ENCODE measurements around the gene MASP2. TPM values are rescaled to one million over a fixed set of nuclear protein-coding genes. Genes with fewer than 3 reads are reported as not detected.
"Not testable (repeated sequence)": the region's sequence is repeated elsewhere in the genome, so short reads cannot be mapped to it uniquely, and the experiment has no call there.

MASP2 gene
- total and polyA plus RNA-seq, 4 donors, result 0.05 TPM; not detected in 3

DNA sequence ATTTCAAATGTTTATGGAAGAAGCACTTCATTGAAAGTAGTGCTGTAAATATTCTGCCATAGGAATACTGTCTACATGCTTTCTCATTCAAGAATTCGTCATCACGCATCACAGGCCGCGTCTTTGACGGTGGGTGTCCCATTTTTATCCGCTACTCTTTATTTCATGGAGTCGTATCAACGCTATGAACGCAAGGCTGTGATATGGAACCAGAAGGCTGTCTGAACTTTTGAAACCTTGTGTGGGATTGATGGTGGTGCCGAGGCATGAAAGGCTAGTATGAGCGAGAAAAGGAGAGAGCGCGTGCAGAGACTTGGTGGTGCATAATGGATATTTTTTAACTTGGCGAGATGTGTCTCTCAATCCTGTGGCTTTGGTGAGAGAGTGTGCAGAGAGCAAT, 23.8 kb downstream of the MASP2 start:
- intact Hi-C loops (cut with DNase I), result no loop called here
- WGBS, 2 donors, result 91 to 92% methylated on average over 14 of the region's 14 CpGs
- Histone ChIP-seq H3K27me3 (ENCODE audit: control insufficient read depth in 1 of 2, insufficient read depth in 2 of 2, low read length in 1 of 2) (no peaks in the 10 kb centered on the region), H3K4me1 (ENCODE audit: control insufficient read depth in 1 of 2, insufficient read depth in 2 of 2, low read length in 2 of 2) (peaks cover 0 to 2% of the 10 kb centered on the region in 2 donors), H3K27ac (ENCODE audit: low read depth in 1 of 2, low read length in 2 of 2) (no peak overlapping the region), H3K4me3 (ENCODE audit: low read length in 2 of 2) (no peak overlapping the region), H3K9me3 (ENCODE audit: control insufficient read depth, low read length) (no peaks in the 10 kb centered on the region), H3K36me3 (ENCODE audit: control insufficient read depth in 1 of 2, insufficient read depth in 2 of 2, low read length in 1 of 2) (peaks cover 0 to 10% of the 10 kb centered on the region in 2 donors)
- DNase-seq, result no peak
- ATAC-seq (ENCODE audit: low FRiP score), result no peak

GRCh38 chr1:11019971-11020370, 27.1 kb downstream of the MASP2 start:
- H3K4me3 ChIP-seq (ENCODE audit: low read length in 2 of 2), result no peak overlapping the region
- ATAC-seq (ENCODE audit: low FRiP score), result no peak
- intact Hi-C loops (cut with DNase I), result no loop called here
- WGBS, 2 donors, result 87 to 88% methylated on average over 7 of the region's 7 CpGs
- H3K27ac ChIP-seq (ENCODE audit: low read depth in 1 of 2, low read length in 2 of 2), result no peak overlapping the region
- H3K36me3 ChIP-seq (ENCODE audit: control insufficient read depth in 1 of 2, insufficient read depth in 2 of 2, low read length in 1 of 2), result peaks cover 4 to 9% of the 10 kb centered on the region in 2 donors
- no peaks in the 10 kb centered on the region for H3K27me3 ChIP-seq (ENCODE audit: control insufficient read depth in 1 of 2, insufficient read depth in 2 of 2, low read length in 1 of 2)
- peaks cover 0 to 2% of the 10 kb centered on the region in 2 donors for H3K4me1 ChIP-seq (ENCODE audit: control insufficient read depth in 1 of 2, insufficient read depth in 2 of 2, low read length in 2 of 2)
- DNase-seq, result no peak
- H3K9me3 ChIP-seq (ENCODE audit: control insufficient read depth, low read length), result no peaks in the 10 kb centered on the region

GRCh38 chr1:11019358-11019757, 27.7 kb downstream of the MASP2 start:
- intact Hi-C loops (cut with DNase I); H3K27me3 ChIP-seq (ENCODE audit: control insufficient read depth in 1 of 2, insufficient read depth in 2 of 2, low read length in 1 of 2); DNase-seq; H3K27ac ChIP-seq (ENCODE audit: low read depth in 1 of 2, low read length in 2 of 2); H3K4me3 ChIP-seq (ENCODE audit: low read length in 2 of 2); H3K36me3 ChIP-seq (ENCODE audit: control insufficient read depth in 1 of 2, insufficient read depth in 2 of 2, low read length in 1 of 2); H3K4me1 ChIP-seq (ENCODE audit: control insufficient read depth in 1 of 2, insufficient read depth in 2 of 2, low read length in 2 of 2); H3K9me3 ChIP-seq (ENCODE audit: control insufficient read depth, low read length); ATAC-seq (ENCODE audit: low FRiP score): not testable (repeated sequence)
- WGBS, 2 donors, result 73 to 78% methylated on average over 8 of the region's 8 CpGs

DNA sequence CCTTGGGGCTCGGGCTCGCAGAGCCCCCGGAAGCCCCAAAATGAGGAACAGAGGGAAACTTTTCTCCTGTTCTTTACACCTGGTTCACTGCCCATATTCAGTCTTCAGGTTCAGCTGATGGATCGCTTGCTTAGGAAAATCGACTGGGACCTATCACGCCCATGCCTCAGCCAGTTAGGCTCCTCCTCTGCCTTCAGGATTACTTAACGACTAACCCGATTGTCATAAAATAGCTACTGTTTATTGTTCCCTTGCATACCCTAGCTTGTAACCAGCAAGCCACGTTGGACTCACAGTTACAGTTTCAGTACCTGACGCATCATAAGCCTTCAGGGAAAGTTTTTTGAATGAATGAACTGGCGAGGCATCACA, 33.9 kb downstream of the MASP2 start:
- Histone ChIP-seq H3K36me3 (ENCODE audit: control insufficient read depth in 1 of 2, insufficient read depth in 2 of 2, low read length in 1 of 2) (peaks cover 0 to 4% of the 10 kb centered on the region in 2 donors), H3K4me1 (ENCODE audit: control insufficient read depth in 1 of 2, insufficient read depth in 2 of 2, low read length in 2 of 2) (no peaks in the 10 kb centered on the region), H3K4me3 (ENCODE audit: low read length in 2 of 2) (peak overlapping the region; percentile 19 to 86), H3K27me3 (ENCODE audit: control insufficient read depth in 1 of 2, insufficient read depth in 2 of 2, low read length in 1 of 2) (no peaks in the 10 kb centered on the region), H3K9me3 (ENCODE audit: control insufficient read depth, low read length) (no peaks in the 10 kb centered on the region), H3K27ac (ENCODE audit: low read depth in 1 of 2, low read length in 2 of 2) (peak overlapping the region; percentile 8 to 38)
- ATAC-seq (ENCODE audit: low FRiP score) (no peak), DNase-seq (no peak)
- intact Hi-C loops (cut with DNase I), result no loop called here
- WGBS, 2 donors, result 1% methylated on average over 11 of the region's 11 CpGs

DNA sequence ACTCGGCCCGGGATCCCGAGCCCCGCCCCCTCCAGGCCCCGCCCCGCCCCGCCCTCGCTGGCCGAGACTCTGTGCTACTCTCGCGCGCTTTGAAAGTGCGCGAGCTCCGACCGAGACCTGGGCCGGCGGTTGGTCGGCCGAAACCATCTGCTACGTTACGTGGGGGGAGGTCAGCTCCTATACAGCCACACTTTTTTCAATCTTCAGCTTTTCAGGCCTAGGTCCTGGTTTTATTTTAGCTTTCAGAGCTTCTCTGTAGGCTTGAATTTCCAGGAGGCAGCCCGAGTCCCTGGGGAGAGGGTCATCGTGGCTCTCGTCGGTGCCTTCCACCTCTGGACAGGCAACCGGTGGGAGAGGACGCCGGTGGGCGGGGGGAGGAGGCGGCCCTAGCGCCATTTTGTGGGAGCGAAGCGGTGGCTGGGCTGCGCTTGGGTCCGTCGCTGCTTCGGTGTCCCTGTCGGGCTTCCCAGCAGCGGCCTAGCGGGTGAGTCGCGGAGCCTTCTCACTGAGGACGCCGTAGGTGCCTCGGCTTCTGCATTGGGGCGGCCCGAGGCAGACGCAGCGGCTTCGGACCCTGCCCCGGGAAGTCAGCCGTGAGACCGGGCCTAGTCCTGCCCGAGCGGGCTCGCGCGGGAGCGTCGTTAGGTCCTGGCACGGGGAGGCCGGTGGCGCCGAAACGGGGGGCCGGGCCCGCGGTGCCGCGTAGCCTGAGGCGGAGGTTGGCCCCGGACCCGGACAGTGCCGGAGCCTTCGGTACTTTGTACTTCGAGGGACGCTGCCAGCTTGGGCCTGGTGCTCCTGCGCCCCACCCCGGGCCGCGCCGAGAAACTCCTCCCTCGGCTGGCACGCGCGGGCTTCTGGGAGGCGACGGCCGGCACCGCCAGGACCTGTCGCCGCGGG, 34.5 kb downstream of the MASP2 start, which contains the start of gene TARDBP:
Gene TARDBP (plus strand): TSS at position 395 of the 900 bp plus-strand sequence. CDS start 1,074 bp downstream, outside the sequence.
- intact Hi-C loops (cut with DNase I), result no loop called here
- DNase-seq, result peak; percentile 94 to 96
- no peaks in the 10 kb centered on the region for H3K27me3 ChIP-seq (ENCODE audit: control insufficient read depth in 1 of 2, insufficient read depth in 2 of 2, low read length in 1 of 2)
- H3K27ac ChIP-seq (ENCODE audit: low read depth in 1 of 2, low read length in 2 of 2), result peak within 1 kb of the TSS; percentile 38 to 57
- peak; percentile 98 for ATAC-seq (ENCODE audit: low FRiP score)
- no peaks in the 10 kb centered on the region for H3K4me1 ChIP-seq (ENCODE audit: control insufficient read depth in 1 of 2, insufficient read depth in 2 of 2, low read length in 2 of 2)
- no peaks in the 10 kb centered on the region for H3K9me3 ChIP-seq (ENCODE audit: control insufficient read depth, low read length)
- 1% methylated on average over 81 to 94 of the region's 94 CpGs for WGBS, 2 donors
- peak within 1 kb of the TSS; percentile 19 to 86 for H3K4me3 ChIP-seq (ENCODE audit: low read length in 2 of 2)
- H3K36me3 ChIP-seq (ENCODE audit: control insufficient read depth in 1 of 2, insufficient read depth in 2 of 2, low read length in 1 of 2), result peaks cover 0 to 4% of the 10 kb centered on the region in 2 donors

DNA sequence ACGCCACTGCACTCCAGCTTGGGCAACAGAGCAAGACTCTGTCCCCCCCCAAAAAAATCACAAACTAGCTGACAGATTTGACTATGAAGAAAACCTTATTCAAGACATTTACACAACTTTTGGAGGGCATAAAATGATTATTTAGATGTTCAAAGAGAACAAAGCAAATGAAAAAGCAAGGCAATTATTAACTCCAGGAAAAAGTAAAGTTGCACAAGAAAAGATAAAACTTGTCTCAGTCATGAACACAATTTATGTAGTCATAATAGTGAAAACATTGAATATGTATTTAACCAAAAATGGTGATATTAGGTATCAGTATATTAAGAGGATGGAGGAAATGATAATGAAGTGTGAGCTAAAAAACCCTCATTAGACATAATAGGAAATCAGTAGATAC, 46.5 kb downstream of the MASP2 start:
- Histone ChIP-seq H3K27me3 (ENCODE audit: control insufficient read depth in 1 of 2, insufficient read depth in 2 of 2, low read length in 1 of 2) (no peaks in the 10 kb centered on the region), H3K9me3 (ENCODE audit: control insufficient read depth, low read length) (no peaks in the 10 kb centered on the region), H3K27ac (ENCODE audit: low read depth in 1 of 2, low read length in 2 of 2) (no peak overlapping the region), H3K4me3 (ENCODE audit: low read length in 2 of 2) (no peak overlapping the region), H3K36me3 (ENCODE audit: control insufficient read depth in 1 of 2, insufficient read depth in 2 of 2, low read length in 1 of 2) (no peaks in the 10 kb centered on the region), H3K4me1 (ENCODE audit: control insufficient read depth in 1 of 2, insufficient read depth in 2 of 2, low read length in 2 of 2) (no peaks in the 10 kb centered on the region)
- WGBS, 2 donors, result 83 to 90% methylated on average over 1 of the region's 1 CpG
- ATAC-seq (ENCODE audit: low FRiP score) (no peak), DNase-seq (no peak)
- intact Hi-C loops (cut with DNase I), result no loop called here

DNA sequence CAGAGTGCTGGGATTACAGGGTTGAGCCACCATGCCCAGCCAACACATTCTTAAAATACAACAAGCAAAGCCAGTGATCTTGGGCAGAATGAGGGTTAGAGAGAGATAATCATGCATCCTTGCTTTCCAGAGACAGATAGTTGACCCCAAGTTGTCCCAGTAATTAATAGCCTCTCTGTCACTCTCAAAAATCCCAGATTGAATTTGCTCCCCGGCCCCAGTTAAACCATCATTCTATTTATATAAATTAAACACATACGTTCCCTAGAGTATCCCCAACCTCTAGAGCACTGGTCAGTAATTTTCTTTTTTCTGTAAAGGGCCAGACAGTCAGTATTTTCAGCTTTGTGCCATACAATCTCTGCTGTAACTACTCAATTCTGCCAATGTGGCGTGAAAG, 50.9 kb downstream of the MASP2 start:
- no peaks in the 10 kb centered on the region for H3K9me3 ChIP-seq (ENCODE audit: control insufficient read depth, low read length)
- WGBS, 2 donors, result 79 to 83% methylated on average over 3 of the region's 3 CpGs
- H3K27ac ChIP-seq (ENCODE audit: low read depth in 1 of 2, low read length in 2 of 2), result no peak overlapping the region
- H3K36me3 ChIP-seq (ENCODE audit: control insufficient read depth in 1 of 2, insufficient read depth in 2 of 2, low read length in 1 of 2), result no peaks in the 10 kb centered on the region
- ATAC-seq (ENCODE audit: low FRiP score) (no peak), DNase-seq (no peak)
- intact Hi-C loops (cut with DNase I), result no loop called here
- no peaks in the 10 kb centered on the region for H3K27me3 ChIP-seq (ENCODE audit: control insufficient read depth in 1 of 2, insufficient read depth in 2 of 2, low read length in 1 of 2)
- no peak overlapping the region for H3K4me3 ChIP-seq (ENCODE audit: low read length in 2 of 2)
- H3K4me1 ChIP-seq (ENCODE audit: control insufficient read depth in 1 of 2, insufficient read depth in 2 of 2, low read length in 2 of 2), result no peaks in the 10 kb centered on the region

GRCh38 chr1:10992864-10993263, 54.2 kb downstream of the MASP2 start:
- 37 to 39% methylated on average over 4 of the region's 4 CpGs for WGBS, 2 donors
- H3K27me3 ChIP-seq (ENCODE audit: control insufficient read depth in 1 of 2, insufficient read depth in 2 of 2, low read length in 1 of 2), result no peaks in the 10 kb centered on the region
- no peak overlapping the region for H3K4me3 ChIP-seq (ENCODE audit: low read length in 2 of 2)
- H3K36me3 ChIP-seq (ENCODE audit: control insufficient read depth in 1 of 2, insufficient read depth in 2 of 2, low read length in 1 of 2), result no peaks in the 10 kb centered on the region
- ATAC-seq (ENCODE audit: low FRiP score) (no peak), DNase-seq (no peak)
- intact Hi-C loops (cut with DNase I), result no loop called here
- no peak overlapping the region for H3K27ac ChIP-seq (ENCODE audit: low read depth in 1 of 2, low read length in 2 of 2)
- H3K9me3 ChIP-seq (ENCODE audit: control insufficient read depth, low read length), result no peaks in the 10 kb centered on the region
- H3K4me1 ChIP-seq (ENCODE audit: control insufficient read depth in 1 of 2, insufficient read depth in 2 of 2, low read length in 2 of 2), result no peaks in the 10 kb centered on the region

DNA sequence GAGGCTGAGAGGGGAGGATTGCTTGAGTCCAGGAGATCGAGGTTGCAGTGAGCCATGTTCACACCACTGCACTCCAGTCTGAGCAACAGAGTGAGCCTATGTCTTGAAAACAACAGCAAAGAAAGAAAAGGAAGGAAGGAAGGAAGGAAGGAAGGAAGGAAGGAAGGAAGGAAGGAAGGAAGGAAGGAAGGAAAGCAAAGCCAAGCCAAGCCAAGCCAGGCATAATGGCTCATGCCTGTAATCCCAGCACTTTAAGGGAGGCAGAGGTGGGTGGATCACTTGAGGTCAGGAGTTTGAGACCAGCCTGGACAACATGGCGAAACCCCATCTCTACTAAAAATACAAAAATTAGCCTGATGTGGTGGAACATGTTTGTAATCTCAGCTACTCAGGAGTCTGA, 55.0 kb downstream of the MASP2 start:
- H3K36me3 ChIP-seq (ENCODE audit: control insufficient read depth in 1 of 2, insufficient read depth in 2 of 2, low read length in 1 of 2); ATAC-seq (ENCODE audit: low FRiP score); H3K27me3 ChIP-seq (ENCODE audit: control insufficient read depth in 1 of 2, insufficient read depth in 2 of 2, low read length in 1 of 2); H3K4me3 ChIP-seq (ENCODE audit: low read length in 2 of 2); H3K4me1 ChIP-seq (ENCODE audit: control insufficient read depth in 1 of 2, insufficient read depth in 2 of 2, low read length in 2 of 2); H3K27ac ChIP-seq (ENCODE audit: low read depth in 1 of 2, low read length in 2 of 2); DNase-seq; H3K9me3 ChIP-seq (ENCODE audit: control insufficient read depth, low read length); intact Hi-C loops (cut with DNase I): not testable (repeated sequence)
- 89 to 90% methylated on average over 2 of the region's 2 CpGs for WGBS, 2 donors
